ENCODE results near the gene CASP8AP2. TPM values are rescaled to one million over a fixed set of nuclear protein-coding genes. Genes with fewer than 3 reads are reported as not detected.

Gene CASP8AP2
- total RNA-seq: 13.0 and 18.2 TPM in 2 replicates

GRCh38 chr6:89829472-89830169 lies at the start of gene CASP8AP2:
TSS of gene CASP8AP2 (plus strand) at chr6:89829880.

GRCh38 chr6:89819336-89820130 lies 10.1 kb upstream of the CASP8AP2 start, which contains the start of gene MDN1:
TSS of gene MDN1 (minus strand) at chr6:89819794. CDS start at chr6:89819607, 187 bp downstream.

GRCh38 chr6:89894169-89894568 lies 64.5 kb downstream of the CASP8AP2 start, which contains the start of gene GJA10:
TSS of gene GJA10 (plus strand) at chr6:89894469. CDS start at chr6:89894469, 0 bp downstream.

Other genes with a start within 250 kb of the CASP8AP2 start
- 17.9 and 36.0 TPM in 2 replicates for gene LYRM2, start 191.1 kb upstream of the CASP8AP2 start, total RNA-seq
- 25.7 and 27.5 TPM in 2 replicates for gene MDN1, start 10.1 kb upstream of the CASP8AP2 start, total RNA-seq
- not detected in 2 replicates for gene GJA10, start 64.6 kb downstream of the CASP8AP2 start, total RNA-seq